ENCODE data around the gene THSD4. TPM values are rescaled to one million over a fixed set of nuclear protein-coding genes. Genes with fewer than 3 reads are reported as not detected.

The THSD4 gene
- total RNA-seq, 1 donor from 2014 or later: not detected

DNA sequence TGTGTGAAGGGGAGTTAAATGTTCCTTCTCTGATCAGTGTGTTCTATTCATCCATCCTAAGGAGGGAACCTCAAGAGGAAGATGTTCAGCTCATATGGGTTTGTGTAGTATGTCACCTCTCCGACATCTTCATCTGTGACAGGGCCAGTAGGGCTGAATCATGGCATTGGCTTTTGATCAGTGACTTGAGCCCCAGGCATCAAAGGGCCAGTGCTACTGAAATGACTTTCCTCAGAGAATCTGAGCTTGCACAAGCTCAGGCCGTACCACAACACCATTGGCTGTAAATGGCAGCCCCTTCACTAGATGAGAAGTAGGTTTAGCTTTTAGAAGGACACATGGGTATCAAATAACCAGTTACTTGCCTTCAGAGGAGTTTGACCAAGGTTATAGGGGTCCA lies 511.9 kb downstream of the THSD4 start:
- Mint-ChIP-seq H3K36me3 (ENCODE audit: low read depth) (no peaks in the 10 kb centered on the region), H3K4me3 (ENCODE audit: low read depth) (no peak overlapping the region), H3K27ac (no peak overlapping the region), H3K9me3 (no peaks in the 10 kb centered on the region), H3K27me3 (ENCODE audit: low read depth) (peaks cover 14% of the 10 kb centered on the region), H3K4me1 (ENCODE audit: low read depth) (no peaks in the 10 kb centered on the region)
- intact Hi-C loops (cut with micrococcal nuclease): no loop called here
- no peak for DNase-seq (ENCODE audit: low spot score)

DNA sequence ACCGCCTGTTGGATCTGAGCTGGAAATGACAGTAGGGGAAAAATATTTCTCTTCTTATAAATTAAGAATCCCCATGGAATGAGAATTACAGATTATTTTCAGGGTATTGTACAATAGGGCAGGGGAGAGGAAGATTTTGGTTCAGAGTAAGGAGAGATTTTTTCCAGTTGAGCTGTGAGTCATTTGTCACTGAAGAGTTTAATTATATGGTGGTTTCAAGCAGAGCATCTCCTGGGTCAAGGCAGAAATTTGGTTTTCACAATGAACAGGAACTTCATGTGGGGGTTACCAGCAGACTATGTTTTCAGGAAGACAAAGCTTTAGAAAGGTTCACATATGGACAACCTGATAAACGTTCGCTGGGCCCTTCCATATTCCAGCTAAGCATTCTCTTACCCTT lies 512.3 kb downstream of the THSD4 start:
- Mint-ChIP-seq H3K4me1 (ENCODE audit: low read depth) (no peaks in the 10 kb centered on the region), H3K27ac (no peak overlapping the region), H3K36me3 (ENCODE audit: low read depth) (no peaks in the 10 kb centered on the region), H3K4me3 (ENCODE audit: low read depth) (no peak overlapping the region), H3K27me3 (ENCODE audit: low read depth) (peaks cover 14% of the 10 kb centered on the region), H3K9me3 (no peaks in the 10 kb centered on the region)
- intact Hi-C loops (cut with micrococcal nuclease): no loop called here
- no peak for DNase-seq (ENCODE audit: low spot score)

GRCh38 chr15:71628988-71629770 lies 513.9 kb downstream of the THSD4 start:
- Mint-ChIP-seq H3K9me3 (no peaks in the 10 kb centered on the region), H3K27ac (no peak overlapping the region), H3K27me3 (ENCODE audit: low read depth) (peaks cover 8% of the 10 kb centered on the region), H3K4me1 (ENCODE audit: low read depth) (no peaks in the 10 kb centered on the region), H3K36me3 (ENCODE audit: low read depth) (no peaks in the 10 kb centered on the region), H3K4me3 (ENCODE audit: low read depth) (no peak overlapping the region)
- DNase-seq (ENCODE audit: low spot score): no peak
- intact Hi-C loops (cut with micrococcal nuclease): no loop called here

DNA sequence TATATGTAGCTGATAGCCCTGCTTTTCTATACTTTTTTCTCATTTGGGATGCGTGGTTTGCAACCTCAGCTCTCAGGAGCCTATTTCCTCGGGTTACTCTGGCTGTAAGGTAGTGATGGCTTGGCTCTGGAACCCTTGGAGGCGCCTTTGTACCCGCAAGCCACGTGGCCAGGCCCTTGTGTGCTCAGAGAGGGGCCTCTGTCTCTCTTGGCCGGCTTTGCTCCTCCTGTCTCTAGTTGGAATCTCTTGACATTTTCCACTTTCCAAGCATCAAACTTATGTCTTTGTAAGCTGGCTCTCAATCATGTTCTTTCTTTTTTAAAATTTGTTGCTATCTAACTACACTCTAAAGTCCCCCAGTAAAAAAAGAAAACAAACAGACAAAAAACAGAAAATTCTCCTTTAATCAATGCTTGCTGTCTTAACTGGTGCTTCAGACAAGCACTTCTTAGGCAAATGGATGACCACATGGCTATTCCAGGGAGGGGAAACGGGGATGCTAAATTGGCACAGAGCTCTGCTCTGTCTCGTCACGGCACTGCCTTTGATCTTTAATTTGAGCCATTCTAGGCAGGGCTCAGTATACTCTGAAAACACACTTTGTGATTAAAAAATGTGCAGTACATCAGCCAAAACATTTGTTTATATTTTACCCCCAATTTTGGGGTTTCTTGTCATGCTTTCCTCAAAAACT lies 514.7 kb downstream of the THSD4 start:
- intact Hi-C loops (cut with micrococcal nuclease): no loop called here
- H3K36me3 Mint-ChIP-seq (ENCODE audit: low read depth): no peaks in the 10 kb centered on the region
- peaks cover 10% of the 10 kb centered on the region for H3K27me3 Mint-ChIP-seq (ENCODE audit: low read depth)
- no peak overlapping the region for H3K27ac Mint-ChIP-seq
- H3K9me3 Mint-ChIP-seq: no peaks in the 10 kb centered on the region
- DNase-seq (ENCODE audit: low spot score): no peak
- no peak overlapping the region for H3K4me3 Mint-ChIP-seq (ENCODE audit: low read depth)
- H3K4me1 Mint-ChIP-seq (ENCODE audit: low read depth): no peaks in the 10 kb centered on the region

DNA sequence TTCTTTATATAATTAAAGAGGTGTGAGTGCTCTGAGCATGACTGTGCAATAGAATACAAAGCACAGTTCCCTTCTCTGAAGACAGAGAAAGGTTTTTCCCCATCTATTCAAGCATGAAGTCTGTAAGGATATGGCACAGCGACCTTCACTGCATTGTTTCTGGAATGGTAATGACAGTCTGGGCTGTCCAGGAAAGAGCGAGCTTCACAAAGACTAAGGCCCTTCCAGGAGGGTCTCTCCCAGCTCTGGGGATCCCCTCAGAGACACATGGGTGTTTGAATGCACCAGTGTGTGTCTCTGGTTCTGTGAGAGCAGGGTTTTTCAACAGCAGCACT lies 515.2 kb downstream of the THSD4 start:
- intact Hi-C loops (cut with micrococcal nuclease): no loop called here
- no peaks in the 10 kb centered on the region for H3K4me1 Mint-ChIP-seq (ENCODE audit: low read depth)

GRCh38 chr15:71632576-71633195 lies 517.4 kb downstream of the THSD4 start:
- Mint-ChIP-seq H3K27me3 (ENCODE audit: low read depth) (peaks cover 11% of the 10 kb centered on the region), H3K36me3 (ENCODE audit: low read depth) (no peaks in the 10 kb centered on the region), H3K27ac (no peak overlapping the region), H3K4me3 (ENCODE audit: low read depth) (no peak overlapping the region), H3K9me3 (no peaks in the 10 kb centered on the region), H3K4me1 (ENCODE audit: low read depth) (no peaks in the 10 kb centered on the region)
- intact Hi-C loops (cut with micrococcal nuclease): no loop called here
- DNase-seq (ENCODE audit: low spot score): no peak

More for the DNA sequence above, 515.2 kb downstream of the THSD4 start:
- Mint-ChIP-seq H3K4me3 (ENCODE audit: low read depth) (no peak overlapping the region), H3K9me3 (no peaks in the 10 kb centered on the region), H3K27ac (no peak overlapping the region), H3K36me3 (ENCODE audit: low read depth) (no peaks in the 10 kb centered on the region), H3K27me3 (ENCODE audit: low read depth) (peaks cover 11% of the 10 kb centered on the region)
- no peak for DNase-seq (ENCODE audit: low spot score)

DNA sequence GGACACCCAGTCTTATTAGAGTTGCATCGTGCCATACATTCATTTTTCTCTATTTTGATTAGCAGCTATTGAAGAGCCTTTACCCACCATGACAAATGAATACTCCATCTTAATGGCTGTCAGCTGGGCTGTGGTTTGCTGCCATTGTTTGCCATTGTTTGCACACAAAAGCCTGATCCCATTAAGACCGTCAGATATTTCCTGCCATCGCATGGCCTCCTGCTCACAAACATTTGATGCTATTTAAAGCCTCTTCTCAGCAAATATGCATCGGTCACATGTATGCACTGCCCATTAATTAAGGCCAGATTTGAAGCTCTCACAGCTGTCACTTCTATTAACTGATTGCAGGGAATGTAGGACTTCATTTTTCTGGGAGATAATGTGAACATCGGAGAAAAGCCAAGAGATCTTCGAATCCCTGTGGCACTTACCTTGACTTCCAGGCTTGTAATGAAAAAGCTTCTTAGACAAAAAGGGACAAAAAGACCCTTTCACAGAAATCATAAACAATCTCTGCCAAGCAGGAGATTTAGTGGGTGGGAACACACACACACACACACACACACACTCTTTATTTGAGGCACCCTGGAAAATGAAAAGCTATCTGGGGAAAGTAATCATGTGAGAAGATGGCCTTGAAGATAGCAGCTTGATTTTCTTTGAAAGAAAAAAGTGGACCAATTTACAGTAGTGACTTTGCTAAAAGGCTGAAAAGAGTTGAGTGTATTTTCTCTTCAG lies 519.7 kb downstream of the THSD4 start:
- Mint-ChIP-seq H3K27me3 (ENCODE audit: low read depth) (peaks cover 11% of the 10 kb centered on the region), H3K36me3 (ENCODE audit: low read depth) (no peaks in the 10 kb centered on the region), H3K9me3 (no peaks in the 10 kb centered on the region), H3K4me3 (ENCODE audit: low read depth) (no peak overlapping the region), H3K27ac (no peak overlapping the region), H3K4me1 (ENCODE audit: low read depth) (no peaks in the 10 kb centered on the region)
- intact Hi-C loops (cut with micrococcal nuclease): no loop called here
- no peak for DNase-seq (ENCODE audit: low spot score)

DNA sequence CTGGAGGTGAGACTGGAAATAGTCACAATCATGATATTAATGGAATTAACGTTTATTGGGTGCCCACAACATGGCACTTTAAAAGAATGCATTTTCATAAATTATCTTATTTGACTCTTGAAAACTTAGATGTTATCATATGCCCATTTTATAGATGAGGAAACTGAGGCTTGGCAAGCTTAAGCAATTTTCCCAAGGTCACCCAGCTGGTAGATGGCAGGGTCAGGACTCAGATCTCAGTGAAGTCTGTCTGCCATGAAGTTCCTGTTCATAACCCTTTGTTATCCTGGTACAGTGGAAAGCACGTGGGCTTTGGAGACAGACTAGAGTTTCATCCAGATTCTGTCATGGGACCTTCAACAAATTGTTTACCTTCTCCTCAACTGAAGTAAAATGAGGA lies 520.5 kb downstream of the THSD4 start:
- Mint-ChIP-seq H3K27ac (no peak overlapping the region), H3K4me1 (ENCODE audit: low read depth) (no peaks in the 10 kb centered on the region)

GRCh38 chr15:71638876-71639275 lies 523.6 kb downstream of the THSD4 start:
- peaks cover 3% of the 10 kb centered on the region for H3K9me3 Mint-ChIP-seq
- DNase-seq (ENCODE audit: low spot score): no peak
- H3K27me3 Mint-ChIP-seq (ENCODE audit: low read depth): peaks cover 21% of the 10 kb centered on the region
- H3K4me1 Mint-ChIP-seq (ENCODE audit: low read depth): no peaks in the 10 kb centered on the region
- intact Hi-C loops (cut with micrococcal nuclease): no loop called here
- H3K36me3 Mint-ChIP-seq (ENCODE audit: low read depth): no peaks in the 10 kb centered on the region
- no peak overlapping the region for H3K27ac Mint-ChIP-seq
- no peak overlapping the region for H3K4me3 Mint-ChIP-seq (ENCODE audit: low read depth)

More for the DNA sequence above, 520.5 kb downstream of the THSD4 start:
- DNase-seq (ENCODE audit: low spot score): no peak
- Mint-ChIP-seq H3K27me3 (ENCODE audit: low read depth) (peaks cover 14% of the 10 kb centered on the region), H3K36me3 (ENCODE audit: low read depth) (no peaks in the 10 kb centered on the region), H3K9me3 (no peaks in the 10 kb centered on the region), H3K4me3 (ENCODE audit: low read depth) (no peak overlapping the region)
- intact Hi-C loops (cut with micrococcal nuclease): no loop called here

DNA sequence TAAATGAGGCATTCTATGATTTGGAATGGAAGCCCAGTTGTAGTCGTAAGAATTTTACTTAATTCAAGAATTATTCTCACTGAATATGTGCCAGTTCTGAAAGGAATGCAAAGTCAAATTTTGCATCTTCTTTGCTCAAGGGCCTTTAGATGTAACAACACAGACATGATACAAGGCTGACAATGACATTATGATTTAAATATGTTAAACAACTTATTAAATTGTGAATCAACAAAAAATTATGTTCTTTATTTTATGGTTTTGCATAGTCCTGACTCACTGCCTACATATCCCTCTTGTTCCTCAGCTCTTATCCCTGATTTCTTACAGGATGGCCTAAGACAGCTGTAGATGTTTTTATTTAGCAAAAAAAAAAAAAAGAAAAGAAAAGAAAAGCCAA lies 524.2 kb downstream of the THSD4 start:
- Mint-ChIP-seq H3K27ac (no peak overlapping the region), H3K4me1 (ENCODE audit: low read depth) (no peaks in the 10 kb centered on the region), H3K36me3 (ENCODE audit: low read depth) (no peaks in the 10 kb centered on the region), H3K9me3 (peaks cover 3% of the 10 kb centered on the region), H3K27me3 (ENCODE audit: low read depth) (peaks cover 18% of the 10 kb centered on the region), H3K4me3 (ENCODE audit: low read depth) (no peak overlapping the region)
- DNase-seq (ENCODE audit: low spot score): no peak
- intact Hi-C loops (cut with micrococcal nuclease): no loop called here

DNA sequence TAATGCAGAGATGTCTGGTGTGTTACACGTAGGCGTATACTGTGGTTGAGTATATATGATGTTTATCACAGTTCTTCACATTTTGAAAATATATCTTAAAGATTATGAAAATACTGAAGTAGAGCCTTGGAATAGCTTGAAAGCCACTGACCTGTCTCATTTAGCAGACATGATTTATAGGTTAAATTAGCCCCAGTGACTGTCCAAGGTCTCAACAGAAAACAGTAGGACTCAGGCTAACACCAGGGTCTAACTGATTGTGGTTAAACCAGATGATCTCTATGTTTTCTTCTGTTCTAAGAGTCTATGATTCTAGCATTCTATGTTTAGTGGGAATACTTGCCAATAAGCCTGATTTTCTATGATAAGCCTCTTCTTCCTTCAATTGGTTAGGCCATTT lies 528.6 kb downstream of the THSD4 start:
- Mint-ChIP-seq H3K4me1 (ENCODE audit: low read depth) (no peaks in the 10 kb centered on the region), H3K36me3 (ENCODE audit: low read depth) (no peaks in the 10 kb centered on the region), H3K27ac (no peak overlapping the region), H3K27me3 (ENCODE audit: low read depth) (peaks cover 13% of the 10 kb centered on the region), H3K9me3 (peaks cover 13% of the 10 kb centered on the region), H3K4me3 (ENCODE audit: low read depth) (no peak overlapping the region)
- no peak for DNase-seq (ENCODE audit: low spot score)
- intact Hi-C loops (cut with micrococcal nuclease): no loop called here

GRCh38 chr15:71646767-71647486 lies 531.7 kb downstream of the THSD4 start:
- peaks cover 10% of the 10 kb centered on the region for H3K9me3 Mint-ChIP-seq
- no peak overlapping the region for H3K27ac Mint-ChIP-seq
- intact Hi-C loops (cut with micrococcal nuclease): no loop called here
- DNase-seq (ENCODE audit: low spot score): no peak
- peaks cover 3% of the 10 kb centered on the region for H3K27me3 Mint-ChIP-seq (ENCODE audit: low read depth)
- no peak overlapping the region for H3K4me3 Mint-ChIP-seq (ENCODE audit: low read depth)
- H3K4me1 Mint-ChIP-seq (ENCODE audit: low read depth): no peaks in the 10 kb centered on the region
- no peaks in the 10 kb centered on the region for H3K36me3 Mint-ChIP-seq (ENCODE audit: low read depth)
